HCT116 (cell line): Measurements from ENCODE around the gene DLG2. TPM values are rescaled to one million over a fixed set of nuclear protein-coding genes. Genes with fewer than 3 reads are reported as not detected.

ENCODE experiments used
- ATAC-seq: fragments of 200-7000 bp; cut with Tn5 transposase; 2 replicates; pipeline ENCODE4 v1.9.1; 2020; ENCODE audit warnings: mild to moderate bottlenecking, moderate library complexity
- BruUV-seq: library from RNA; stranded (reverse); fragments of 400-500 nt; replicated peaks from 2 replicates; lab custom pipeline; 2021; lab: Mats Ljungman, UMichigan
- CTCF ChIA-PET: fragments of 300-600 bp; sonication (Branson Sonifier 250); formaldehyde crosslinking; loops from one replicate; lab custom pipeline; 2021; ENCODE audit warnings: antibody characterized with exemption; lab: Charles Lee
- POLR2A ChIA-PET: fragments of 300-600, 350-600 bp; sonication (Branson Sonifier 250); formaldehyde crosslinking; loops from one replicate; lab custom pipeline; 2021; ENCODE audit warnings: antibody characterized with exemption; lab: Charles Lee
- RAD21 ChIA-PET, 2 experiments: fragments of 300-600 bp; sonication (Branson Sonifier 250); formaldehyde crosslinking; loops; one replicate each; lab custom pipeline; 2023; ENCODE audit warnings: low total read pairs in 2 of 2; ENCODE audit not compliant: uncharacterized antibody in 2 of 2, unreplicated experiment in 2 of 2, low non-redundant PET in 1 of 2; lab: Charles Lee
- DNase-seq: peaks from one replicate; pipeline ENCODE4 v3.0.0-alpha.2; 2010; ENCODE audit warnings: low read depth, low spot score
- H2AFZ ChIP-seq: fragments of 200-600 bp; shearing (Covaris generic), sonication (generic); 2 replicates; pipeline ENCODE4 v1.6.1; 2017; ENCODE audit warnings: low read depth, mixed run types, mixed read lengths, antibody characterized with exemption, low read length; ENCODE audit not compliant: poor library complexity, severe bottlenecking
- H3K27ac ChIP-seq: 2 replicates; pipeline ENCODE4 v1.5.1; 2012; ENCODE audit warnings: low read depth, low read length
- H3K27me3 ChIP-seq: fragments of 200-600 bp; sonication (generic); 2 replicates; pipeline ENCODE4 v1.6.1; 2016; ENCODE audit warnings: mixed run types, low read length, mixed read lengths; ENCODE audit not compliant: insufficient read depth
- H3K36me3 ChIP-seq, 2 experiments: fragments of 200-500 bp in 1 of 2; fragments of 200-600 bp in 1 of 2; sonication (Bioruptor generic) in 1 of 2; sonication (generic) in 1 of 2; 2 replicates each; pipeline versions ENCODE4 v1.5.1 to v1.6.1; 2014 to 2016; ENCODE audit warnings: low read length in 2 of 2, inconsistent platforms in 1 of 2, mixed read lengths in 1 of 2, mixed run types in 1 of 2; ENCODE audit not compliant: insufficient read depth in 2 of 2, control insufficient read depth in 1 of 2
- H3K4me1 ChIP-seq, 2 experiments: fragments of 200-600 bp in 1 of 2; sonication (generic) in 1 of 2; 2 replicates each; pipeline versions ENCODE4 v1.5.1 to v1.6.1; 2012 to 2017; ENCODE audit warnings: low read length in 2 of 2, inconsistent platforms in 1 of 2, mild to moderate bottlenecking in 1 of 2, mixed read lengths in 1 of 2, mixed run types in 1 of 2, moderate library complexity in 1 of 2; ENCODE audit not compliant: insufficient read depth in 2 of 2, control insufficient read depth in 1 of 2
- H3K4me2 ChIP-seq: fragments of 200-600 bp; sonication (generic); 2 replicates; pipeline ENCODE4 v1.6.1; 2017; ENCODE audit warnings: mixed run types, low read length, mixed read lengths
- H3K4me3 ChIP-seq, 2 experiments: fragments of 200-600 bp in 1 of 2; sonication (generic) in 1 of 2; replicated peaks in 1 of 2; 2 replicates each; pipeline ENCODE4 v1.5.1; 2011 to 2016; ENCODE audit warnings: low read length in 2 of 2, control low read depth in 1 of 2, low read depth in 1 of 2, mild to moderate bottlenecking in 1 of 2, mixed read lengths in 1 of 2, mixed run types in 1 of 2
- H3K79me2 ChIP-seq: fragments of 200-600 bp; sonication (generic); 2 replicates; pipeline ENCODE4 v1.6.1; 2017; ENCODE audit warnings: mild to moderate bottlenecking, mixed run types, low read length, moderate library complexity, mixed read lengths; ENCODE audit not compliant: insufficient read depth
- H3K9ac ChIP-seq: fragments of 200-600 bp; sonication (generic); 2 replicates; pipeline ENCODE4 v1.6.1; 2016; ENCODE audit warnings: low read length, mixed read lengths
- H3K9me2 ChIP-seq: fragments of 200-600 bp; sonication (generic), shearing (Covaris generic); 2 replicates; pipeline ENCODE4 v1.6.1; 2017; ENCODE audit warnings: mixed run types, mild to moderate bottlenecking, moderate library complexity; ENCODE audit not compliant: insufficient read depth
- H3K9me3 ChIP-seq, 2 experiments: fragments of 200-500 bp in 1 of 2; fragments of 200-600 bp in 1 of 2; sonication (Bioruptor generic) in 1 of 2; sonication (generic) in 1 of 2; 2 replicates each; pipeline ENCODE4 v1.6.1; 2014 to 2017; ENCODE audit warnings: low read length in 2 of 2, mixed read lengths in 2 of 2, inconsistent platforms in 1 of 2, low read depth in 1 of 2, mild to moderate bottlenecking in 1 of 2, mixed run types in 1 of 2, moderate library complexity in 1 of 2; ENCODE audit not compliant: control insufficient read depth in 1 of 2, insufficient read depth in 1 of 2
- H4K20me1 ChIP-seq: fragments of 200-600 bp; sonication (generic), shearing (Covaris generic); 2 replicates; pipeline ENCODE4 v1.6.1; 2017; ENCODE audit warnings: mixed run types, mild to moderate bottlenecking, moderate library complexity; ENCODE audit not compliant: insufficient read depth
- ATF3 ChIP-seq: IDR thresholded peaks from 2 replicates; pipeline ENCODE4 v1.6.1; 2012
- ELF1 ChIP-seq: IDR thresholded peaks from 2 replicates; pipeline ENCODE4 v1.6.1; 2012; ENCODE audit warnings: low read depth, borderline replicate concordance
- SP1 ChIP-seq: IDR thresholded peaks from 2 replicates; pipeline ENCODE4 v1.6.1; 2012; ENCODE audit warnings: low read depth
- ZBTB33 ChIP-seq: IDR thresholded peaks from 2 replicates; pipeline ENCODE4 v1.6.1; 2011; ENCODE audit warnings: mild to moderate bottlenecking, low read length, moderate library complexity; ENCODE audit not compliant: insufficient replicate concordance; ENCODE audit errors: extremely low read depth
- intact Hi-C: fragments of 100-400 bp; cut with micrococcal nuclease; formaldehyde crosslinking; loops from 2 replicates; pipeline ENCODE4 v1.10.0; 2022
- total RNA-seq: library from RNA; stranded (reverse); gene quantifications from one replicate; pipeline ENCODE4 v1.2.1, GENCODE V29; 2021; ENCODE audit not compliant: unreplicated experiment
- TF ChIP-seq, protein P1 (sequence below): IDR thresholded peaks from 2 replicates; pipeline ENCODE4 v1.6.1; 2012

The DLG2 gene
- total RNA-seq, 1 experiment from 2014 or later, result 2.4 TPM

DNA sequence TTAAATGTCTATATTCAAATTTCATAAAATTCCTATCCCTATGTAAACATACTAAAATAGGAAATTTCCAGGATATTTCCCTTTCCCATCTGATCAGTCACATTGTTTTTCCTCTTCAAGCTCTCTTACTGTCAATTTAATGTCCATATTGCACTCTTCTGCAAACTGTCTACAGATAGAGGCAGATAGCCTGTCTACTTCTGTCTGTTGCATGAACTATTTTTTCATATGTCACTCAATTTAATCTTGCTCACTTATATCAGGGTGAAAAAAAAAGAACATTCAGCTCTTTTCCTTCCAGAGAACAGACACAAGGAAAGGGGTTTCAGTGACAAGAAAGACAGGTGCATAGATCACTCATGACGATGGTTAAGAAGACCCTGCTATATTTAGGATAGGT, 1327.1 kb downstream of the DLG2 start:
- Histone ChIP-seq H3K9me2 (no peaks in the 10 kb centered on the region), H3K36me3 (no peaks in the 10 kb centered on the region), H3K27ac (no peak overlapping the region)
- intact Hi-C loops, result no loop called here
- RAD21 ChIA-PET, result no interaction called here
- TF ChIP-seq ATF3, result no peak
- TF ChIP-seq ELF1, result no peak
- no peak for TF ChIP-seq ZBTB33
- TF ChIP-seq, all 23 proteins: peak for 0
- H3K4me3 ChIP-seq, result no peak overlapping the region
- no peak overlapping the region for H3K4me2 ChIP-seq
- H3K4me1 ChIP-seq, result no peaks in the 10 kb centered on the region
- no peaks in the 10 kb centered on the region; a peak in 1 of 4 replicates for H3K9me3 ChIP-seq
- H2AFZ ChIP-seq, result no peak overlapping the region
- 0 out of 2 replicates have a peak, but pooled peaks cover 8% of the 10 kb centered on the region for H3K27me3 ChIP-seq
- H3K9ac ChIP-seq, result no peak overlapping the region
- H3K79me2 ChIP-seq, result no peaks in the 10 kb centered on the region
- ChIA-PET POLR2A (no interaction called here), CTCF (no interaction called here)
- H4K20me1 ChIP-seq, result no peaks in the 10 kb centered on the region
- no TSS peak for BruUV-seq
- ATAC-seq (no peak), DNase-seq (no peak)

DNA sequence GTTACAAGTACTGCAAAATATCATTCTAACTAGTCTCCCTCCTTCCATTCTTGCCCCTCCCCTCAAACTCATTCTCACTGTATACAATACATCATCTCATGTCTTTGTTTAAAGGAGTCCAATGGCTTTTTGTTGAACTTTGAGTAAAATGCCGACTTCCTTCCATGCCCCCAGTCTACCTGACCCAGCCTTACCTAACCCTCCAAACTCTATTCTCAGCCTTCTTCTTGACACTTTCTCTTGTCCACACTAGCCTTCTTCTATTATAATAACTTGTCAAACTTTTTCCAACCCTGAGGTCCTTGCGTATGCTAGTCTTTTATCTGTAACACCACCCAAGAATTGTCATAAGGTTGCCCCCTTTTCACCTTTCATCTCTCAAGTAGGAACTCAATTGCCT, 1329.6 kb downstream of the DLG2 start:
- no peaks in the 10 kb centered on the region for H4K20me1 ChIP-seq
- intact Hi-C loops, result no loop called here
- H3K4me1 ChIP-seq, result no peaks in the 10 kb centered on the region
- POLR2A ChIA-PET, result no interaction called here
- no peak overlapping the region for H3K9ac ChIP-seq
- no peak overlapping the region for H3K4me2 ChIP-seq
- BruUV-seq, result no TSS peak
- H3K79me2 ChIP-seq, result no peaks in the 10 kb centered on the region
- H3K27me3 ChIP-seq, result 0 out of 2 replicates have a peak, but pooled peaks cover 8% of the 10 kb centered on the region
- H3K4me3 ChIP-seq, result no peak overlapping the region
- DNase-seq (no peak), ATAC-seq (no peak)
- no peak for TF ChIP-seq SP1
- TF ChIP-seq ZBTB33, result no peak
- TF ChIP-seq, protein P1, sequence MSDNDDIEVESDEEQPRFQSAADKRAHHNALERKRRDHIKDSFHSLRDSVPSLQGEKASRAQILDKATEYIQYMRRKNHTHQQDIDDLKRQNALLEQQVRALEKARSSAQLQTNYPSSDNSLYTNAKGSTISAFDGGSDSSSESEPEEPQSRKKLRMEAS, result no peak
- CTCF ChIA-PET, result no interaction called here
- H2AFZ ChIP-seq, result no peak overlapping the region
- H3K36me3 ChIP-seq, result no peaks in the 10 kb centered on the region
- H3K9me2 ChIP-seq, result no peaks in the 10 kb centered on the region
- RAD21 ChIA-PET, result no interaction called here
- H3K27ac ChIP-seq, result no peak overlapping the region
- no peaks in the 10 kb centered on the region; a peak in 1 of 4 replicates for H3K9me3 ChIP-seq
